HepG2 (cell line): Measurements from ENCODE around the gene PLPPR5. TPM values are rescaled to one million over a fixed set of nuclear protein-coding genes. Genes with fewer than 3 reads are reported as not detected.

Experiments used
- ATAC-seq: fragments of 200-7000 bp; cut with Tn5 transposase; 3 replicates; pipeline ENCODE4 v1.9.1; 2020; ENCODE audit warnings: mild to moderate bottlenecking, moderate library complexity
- BruUV-seq: library from RNA; stranded (reverse); fragments of 400-500 nt; replicated peaks from 2 replicates; lab custom pipeline; 2021; lab: Mats Ljungman, UMichigan
- CTCF ChIA-PET: fragments of 300-600 bp; formaldehyde crosslinking; extraction: SDS; loops from one replicate; lab custom pipeline; 2021; ENCODE audit warnings: low total read pairs, inconsistent platforms, low intra/inter-chr PET ratio; lab: Yijun Ruan, JAX
- POLR2A ChIA-PET: fragments of 350-600 bp; sonication (Branson Sonifier 250); formaldehyde crosslinking; loops from one replicate; lab custom pipeline; 2020; ENCODE audit warnings: antibody characterized with exemption, inconsistent platforms; lab: Yijun Ruan, JAX
- DNase-seq: peaks from one replicate; pipeline ENCODE4 v3.0.0-alpha.2; 2015; ENCODE audit warnings: low spot score
- FAIRE-seq: peaks from 3 replicates; lab custom pipeline; 2011; peaks lifted over from hg19 to GRCh38; lab: Jason Lieb, UNC
- H2AFZ ChIP-seq: one replicate; pipeline ENCODE4 v1.6.1; 2011; ENCODE audit warnings: low read length, inconsistent platforms
- H3K27ac ChIP-seq: fragments of 300-600 bp; 3 replicates; pipeline ENCODE4 v1.8.0; 2011; ENCODE audit warnings: mixed run types, mild to moderate bottlenecking, mixed read lengths, low read length, inconsistent platforms; ENCODE audit not compliant: insufficient read depth; ENCODE audit errors: extremely low read length
- H3K27me3 ChIP-seq, 2 experiments: fragments of 200-600 bp in 1 of 2; 2 replicates in 1 of 2; 3 replicates in 1 of 2; pipeline versions ENCODE4 v1.6.0 to v1.8.0; 2011; ENCODE audit warnings: low read length in 2 of 2, mild to moderate bottlenecking in 2 of 2, moderate library complexity in 2 of 2, inconsistent platforms in 1 of 2; ENCODE audit not compliant: insufficient read depth in 2 of 2, control insufficient read depth in 1 of 2
- H3K36me3 ChIP-seq, 2 experiments: fragments of 200-600 bp in 1 of 2; replicated peaks in 1 of 2; 2 replicates in 1 of 2; 3 replicates in 1 of 2; pipeline versions ENCODE4 v1.5.1 to v1.8.0; 2011; ENCODE audit warnings: low read length in 2 of 2, inconsistent platforms in 1 of 2; ENCODE audit not compliant: insufficient read depth in 2 of 2, control insufficient read depth in 1 of 2
- H3K4me1 ChIP-seq: 2 replicates; pipeline ENCODE4 v1.5.1; 2012; ENCODE audit warnings: low read length, inconsistent platforms; ENCODE audit not compliant: insufficient read depth
- H3K4me2 ChIP-seq: 2 replicates; pipeline ENCODE4 v1.6.0; 2011; ENCODE audit warnings: low read depth, low read length, inconsistent platforms
- H3K4me3 ChIP-seq, 3 experiments: fragments of 200-600 bp in 1 of 3; sonication (generic), shearing (Covaris generic) in 1 of 3; replicated peaks in 1 of 3; 2 replicates each; pipeline ENCODE4 v1.5.1; 2011 to 2016; ENCODE audit warnings: low read length in 3 of 3, inconsistent platforms in 2 of 3, low read depth in 2 of 3, mild to moderate bottlenecking in 2 of 3, control low read depth in 1 of 3, mixed read lengths in 1 of 3; ENCODE audit not compliant: insufficient read depth in 1 of 3
- H3K79me2 ChIP-seq: one replicate; pipeline ENCODE4 v1.6.1; 2011; ENCODE audit warnings: low read length, inconsistent platforms; ENCODE audit not compliant: insufficient read depth
- H3K9ac ChIP-seq: 2 replicates; pipeline ENCODE4 v1.6.0; 2011; ENCODE audit warnings: mild to moderate bottlenecking, low read depth, low read length, inconsistent platforms; ENCODE audit not compliant: insufficient read depth
- H3K9me3 ChIP-seq: 2 replicates; pipeline ENCODE4 v1.5.1; 2012; ENCODE audit warnings: mild to moderate bottlenecking, low read length
- H4K20me1 ChIP-seq: 2 replicates; pipeline ENCODE4 v1.6.0; 2011; ENCODE audit warnings: inconsistent platforms, mild to moderate bottlenecking, low read length, moderate library complexity; ENCODE audit not compliant: insufficient read depth
- BCL6 ChIP-seq: IDR thresholded peaks from 2 replicates; pipeline ENCODE4 v1.6.1; 2016; ENCODE audit warnings: missing genetic modification reagents, missing compliant biosample characterization
- CEBPB ChIP-seq: IDR thresholded peaks from 2 replicates; pipeline ENCODE4 v1.6.1; 2011; ENCODE audit warnings: low read depth, low read length, improper control_type of control experiment, borderline replicate concordance
- CEBPG ChIP-seq: IDR thresholded peaks from 2 replicates; pipeline ENCODE4 v1.6.1; 2016
- EEA1 ChIP-seq: sonication (generic); formaldehyde crosslinking; IDR thresholded peaks from 2 replicates; pipeline ENCODE4 v1.5.1; 2020; ENCODE audit warnings: mild to moderate bottlenecking, missing genetic modification reagents, borderline replicate concordance
- MZF1 ChIP-seq: sonication (generic); formaldehyde crosslinking; IDR thresholded peaks from 2 replicates; pipeline ENCODE4 v1.8.1; 2023; ENCODE audit warnings: mild to moderate bottlenecking, missing genetic modification reagents, borderline replicate concordance
- RARA ChIP-seq: IDR thresholded peaks from 2 replicates; pipeline ENCODE4 v1.6.1; 2016; ENCODE audit warnings: missing genetic modification reagents, missing compliant biosample characterization
- ZBTB26 ChIP-seq: IDR thresholded peaks from 2 replicates; pipeline ENCODE4 v1.6.1; 2016; ENCODE audit warnings: missing compliant biosample characterization, missing genetic modification reagents, borderline replicate concordance
- ZNF343 ChIP-seq: sonication (generic); formaldehyde crosslinking; IDR thresholded peaks from 2 replicates; pipeline ENCODE4 v1.4.0; 2020; ENCODE audit warnings: mild to moderate bottlenecking, missing genetic modification reagents
- ZNF567 ChIP-seq: sonication (generic); formaldehyde crosslinking; IDR thresholded peaks from 2 replicates; pipeline ENCODE4 v1.8.1; 2023; ENCODE audit warnings: mild to moderate bottlenecking, missing genetic modification reagents, borderline replicate concordance
- ZNF790 ChIP-seq: sonication (generic); formaldehyde crosslinking; IDR thresholded peaks from 2 replicates; pipeline ENCODE4 v1.8.0; 2022; ENCODE audit warnings: missing genetic modification reagents, mild to moderate bottlenecking, borderline replicate concordance
- WGBS: methylation state at CpG from one replicate; pipeline ENCODE4 v1.1.6; 2017; ENCODE audit warnings: low lambda C conversion rate; 5-methylcytosine and 5-hydroxymethylcytosine counted together
- in situ Hi-C: cut with HindIII; loops from 2 replicates; pipeline ENCODE4 v1.10.0; 2017; ENCODE audit warnings: low pct_unique_long_range_greater_than_20kb; ENCODE audit not compliant: extremely low pct_ligation_motif_present
- intact Hi-C: fragments of 100-400 bp; cut with micrococcal nuclease; formaldehyde crosslinking; loops from one replicate; pipeline ENCODE4 v1.10.0; 2022; ENCODE audit not compliant: unreplicated experiment
- polyA plus RNA-seq, 8 experiments: library from polyadenylated mRNA; depleted of rRNA in 3 of 8; stranded (reverse) in 7 of 8; unstranded in 1 of 8; fragments of >200 nt; fragmentation: Illumina TruSeq in 4 of 8; extraction: Trizol in 4 of 8; gene quantifications; 2 replicates each; pipeline versions ENCODE4 v1.2.1 to v1.2.3, GENCODE V29; 2011 to 2016; ENCODE audit warnings: low read depth in 4 of 8, missing spikeins in 1 of 8, mixed read lengths in 1 of 8; ENCODE audit not compliant: insufficient read depth in 1 of 8
- total RNA-seq, 5 experiments: library from RNA; depleted of rRNA; stranded (reverse); fragments of >200 nt; fragmentation: Illumina TruSeq; extraction: Trizol; gene quantifications; 2 replicates each; pipeline ENCODE4 v1.2.3, GENCODE V29; 2016; ENCODE audit warnings: low read depth in 1 of 5

PLPPR5 gene
- total and polyA plus RNA-seq, 2 of the 13 experiments (the other 11 are each of a cell fraction or from before 2014, with no cell fraction given) = not detected

GRCh38 chr1:98939471-98939870 is 65.2 kb downstream of the PLPPR5 start (continued):
- TF ChIP-seq EEA1 (CRISPR knock-in tag) (no peak), ZNF790 (CRISPR knock-in tag) (no peak)

- Histone ChIP-seq H3K4me3 (no peak overlapping the region), H3K27ac (no peak overlapping the region), H3K4me2 (no peak overlapping the region), H4K20me1 (no peaks in the 10 kb centered on the region), H3K27me3 (no peaks in the 10 kb centered on the region), H3K9me3 (no peaks in the 10 kb centered on the region), H3K9ac (no peak overlapping the region), H2AFZ (no peak overlapping the region), H3K79me2 (no peaks in the 10 kb centered on the region), H3K36me3 (no peaks in the 10 kb centered on the region), H3K4me1 (no peaks in the 10 kb centered on the region)
- FAIRE-seq (no peak), DNase-seq (no peak), ATAC-seq (no peak)
- intact Hi-C loops (no loop called here), in situ Hi-C loops (no loop called here)
- ChIA-PET POLR2A (no interaction called here), CTCF (no interaction called here)
- TF ChIP-seq MZF1 (CRISPR knock-in tag) (no peak), ZNF343 (CRISPR knock-in tag) (no peak)
- BruUV-seq = no TSS peak
Observed at GRCh38 chr1:98937347-98937746, 67.3 kb downstream of the PLPPR5 start.

DNA sequence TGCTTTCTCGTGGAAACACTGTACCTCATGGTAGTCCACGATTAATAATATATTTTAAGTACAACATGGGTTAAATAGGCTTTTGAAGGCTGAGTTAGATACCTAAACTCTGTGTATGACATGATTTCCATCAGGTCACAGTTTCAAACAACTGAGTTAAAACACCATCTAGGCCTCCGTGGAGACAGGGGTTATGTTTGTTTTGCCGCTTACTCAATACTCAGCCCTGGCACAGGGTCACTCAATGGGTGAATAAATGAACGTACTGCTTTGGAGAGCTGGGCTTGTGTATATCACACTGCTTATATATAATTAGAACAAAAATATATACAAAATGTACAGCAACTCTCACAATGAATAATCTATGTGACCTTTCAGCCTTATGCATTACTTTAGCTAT is 72.5 kb downstream of the PLPPR5 start:
- intact Hi-C loops (no loop called here), in situ Hi-C loops (no loop called here)
- TF ChIP-seq CEBPB = peak; percentile 25; the same call in 1 of the 2 replicates
- no peak for TF ChIP-seq ZBTB26 (CRISPR knock-in tag)
- TF ChIP-seq RARA (CRISPR knock-in tag) = 0 out of 2 replicates have a peak, but pooled peaks have one; percentile 19
- no peak for TF ChIP-seq ZNF567 (CRISPR knock-in tag)
- TF ChIP-seq BCL6 (CRISPR knock-in tag) = peak; percentile 48; the same call in 1 of the 2 replicates
- TF ChIP-seq CEBPG = 0 out of 2 replicates have a peak, but pooled peaks have one; percentile 9
- DNase-seq = peak; percentile 8
- Histone ChIP-seq H3K36me3 (no peaks in the 10 kb centered on the region), H2AFZ (no peak overlapping the region), H3K4me1 (peaks cover 7% of the 10 kb centered on the region; the same call in 1 of the 2 replicates), H3K9ac (no peak overlapping the region), H3K4me3 (no peak overlapping the region), H3K9me3 (no peaks in the 10 kb centered on the region), H3K27me3 (no peaks in the 10 kb centered on the region), H3K79me2 (no peaks in the 10 kb centered on the region), H3K27ac (no peak overlapping the region), H4K20me1 (no peaks in the 10 kb centered on the region), H3K4me2 (no peak overlapping the region)
- no TSS peak for BruUV-seq
- ChIA-PET CTCF (no interaction called here), POLR2A (no interaction called here)
- FAIRE-seq = no peak
- peak; percentile 88 for ATAC-seq
- WGBS = 4% methylated on average over 5 of the region's 5 CpGs
